Keratinocyte (primary cell): ENCODE results near the gene DAZL.

Source experiments
- CTCF ChIP-seq, 3 experiments: IDR thresholded peaks in 1 of 3; conservative IDR thresholded peaks in 1 of 3; optimal IDR thresholded peaks in 1 of 3; 2 replicates in 2 of 3; 3 replicates in 1 of 3; pipeline versions ENCODE3 to v1.5.1; 2011; ENCODE audit warnings: low read length in 3 of 3, mild to moderate bottlenecking in 3 of 3, moderate library complexity in 2 of 3, control low read depth in 1 of 3, inconsistent platforms in 1 of 3; ENCODE audit not compliant: insufficient read depth in 2 of 3; ENCODE audit errors: extremely low read depth in 1 of 3
- EZH2 ChIP-seq: IDR thresholded peaks from one replicate; pipeline ENCODE4 v1.6.1; 2012; ENCODE audit warnings: inconsistent platforms, mild to moderate bottlenecking, low read length, moderate library complexity

GRCh38 chr3:16587047-16587680 is 18.1 kb downstream of the DAZL start:
- TF ChIP-seq CTCF (optimal IDR thresholded peaks at IDR 0.05 in 1 of 3, IDR thresholded peaks at IDR 0.05 in 1 of 3, conservative IDR thresholded peaks at IDR 0.05 in 1 of 3; ENCODE audit: extremely low read depth in 1 of 3, insufficient read depth in 2 of 3, low read length in 3 of 3) (no peak), EZH2 (no peak)
